WTC11 (cell line): ENCODE results near the gene SLC7A4. TPM values are rescaled to one million over a fixed set of nuclear protein-coding genes. Genes with fewer than 3 reads are reported as not detected.

Source experiments
- ATAC-seq: fragments of 200-7000 bp; cut with Tn5 transposase; 2 replicates; pipeline ENCODE4 v1.10.0; 2021; ENCODE audit warnings: mild to moderate bottlenecking, moderate library complexity
- CTCF ChIA-PET: fragments of 300-600 bp; sonication (Branson Sonifier 250); formaldehyde crosslinking; loops from one replicate; lab custom pipeline; 2021; ENCODE audit warnings: antibody characterized with exemption; lab: Charles Lee
- POLR2A ChIA-PET: fragments of 350-600 bp; sonication (Branson Sonifier 250); formaldehyde crosslinking; loops from one replicate; lab custom pipeline; 2021; ENCODE audit warnings: antibody characterized with exemption; lab: Charles Lee
- DNase-seq: peaks from one replicate; pipeline ENCODE4 v3.0.0; 2021; ENCODE audit warnings: low spot score
- H3K27ac Mint-ChIP-seq: 2 replicates; pipeline ENCODE4 v1.8.0; 2021; ENCODE audit warnings: mixed read lengths
- H3K27me3 Mint-ChIP-seq: 2 replicates; pipeline ENCODE4 v1.8.0; 2021; ENCODE audit warnings: low read depth, mild to moderate bottlenecking, moderate library complexity, mixed read lengths
- H3K36me3 Mint-ChIP-seq: 2 replicates; pipeline ENCODE4 v1.8.0; 2021; ENCODE audit warnings: mixed read lengths
- H3K4me1 Mint-ChIP-seq: 2 replicates; pipeline ENCODE4 v1.8.0; 2022; ENCODE audit warnings: mixed read lengths
- H3K4me3 Mint-ChIP-seq: 2 replicates; pipeline ENCODE4 v1.8.0; 2021; ENCODE audit warnings: mild to moderate bottlenecking, moderate library complexity, mixed read lengths
- H3K9me3 Mint-ChIP-seq: 2 replicates; pipeline ENCODE4 v1.8.0; 2021; ENCODE audit warnings: mixed read lengths
- ATF6 ChIP-seq: sonication (generic); formaldehyde crosslinking; IDR thresholded peaks from 2 replicates; pipeline ENCODE4 v1.8.1; 2023; ENCODE audit warnings: mild to moderate bottlenecking, missing genetic modification reagents
- EMX1 ChIP-seq: fragments of 250-450 bp; sonication (Bioruptor Pico); IDR thresholded peaks from 2 replicates; pipeline ENCODE4 v1.8.0; 2021; ENCODE audit warnings: mild to moderate bottlenecking
- ETV6 ChIP-seq: sonication (generic); formaldehyde crosslinking; IDR thresholded peaks from 2 replicates; pipeline ENCODE4 v1.8.1; 2022; ENCODE audit warnings: mild to moderate bottlenecking, missing genetic modification reagents
- SOX15 ChIP-seq: fragments of 250-450 bp; sonication (Bioruptor Pico); IDR thresholded peaks from 2 replicates; pipeline ENCODE4 v1.9.0; 2021; ENCODE audit warnings: mild to moderate bottlenecking
- STAT6 ChIP-seq: sonication (generic); formaldehyde crosslinking; conservative IDR thresholded peaks from 2 replicates; pipeline ENCODE4 v1.8.1; 2023; ENCODE audit warnings: mild to moderate bottlenecking, low read depth, missing genetic modification reagents, moderate library complexity
- TEAD4 ChIP-seq: sonication (generic); formaldehyde crosslinking; IDR thresholded peaks from 2 replicates; pipeline ENCODE4 v1.8.0; 2022; ENCODE audit warnings: mild to moderate bottlenecking, missing genetic modification reagents
- USF1 ChIP-seq: sonication (generic); formaldehyde crosslinking; IDR thresholded peaks from 2 replicates; pipeline ENCODE4 v1.8.0; 2022; ENCODE audit warnings: mild to moderate bottlenecking, missing genetic modification reagents
- ZBTB43 ChIP-seq: sonication (generic); formaldehyde crosslinking; IDR thresholded peaks from 2 replicates; pipeline ENCODE4 v1.8.1; 2023; ENCODE audit warnings: mild to moderate bottlenecking, missing genetic modification reagents
- ZNF281 ChIP-seq: sonication (generic); formaldehyde crosslinking; IDR thresholded peaks from 2 replicates; pipeline ENCODE4 v1.8.0; 2023; ENCODE audit warnings: mild to moderate bottlenecking, missing genetic modification reagents
- total RNA-seq: library from RNA; stranded (reverse); gene quantifications from 3 replicates; pipeline ENCODE4 v1.2.3, GENCODE V29; 2021

SLC7A4 gene
- total RNA-seq, 1 experiment from 2014 or later = 0.37 TPM

GRCh38 chr22:20980523-20980922 is 51.8 kb downstream of the SLC7A4 start:
- CTCF ChIA-PET = interaction anchor here (2.5 to 4.7 kb wide), 2 partner anchors 23 to 95 kb away, joined by 14 to 35 read pairs; no protein-coding TSS in a partner anchor
- H3K4me3 Mint-ChIP-seq = peak overlapping the region; percentile 96
- POLR2A ChIA-PET = interaction anchor here (1.1 to 1.4 kb wide), 2 partner anchors 13 to 34 kb away, joined by 4 read pairs; partner anchors contain the start of genes AIFM3 and P2RX6

More at GRCh38 chr22:20980523-20980922, 51.8 kb downstream of the SLC7A4 start:
- Mint-ChIP-seq H3K4me1 (peaks cover 30% of the 10 kb centered on the region), H3K27me3 (peaks cover 32% of the 10 kb centered on the region), H3K36me3 (peaks cover 16% of the 10 kb centered on the region; the same call in 1 of the 2 replicates), H3K27ac (no peak overlapping the region), H3K9me3 (peaks cover 12% of the 10 kb centered on the region)
- TF ChIP-seq SOX15 = no peak
- TF ChIP-seq ZNF281 (CRISPR knock-in tag) = no peak
- TF ChIP-seq STAT6 (CRISPR knock-in tag) = no peak
- TF ChIP-seq ETV6 (CRISPR knock-in tag) = no peak
- TF ChIP-seq EMX1 (CRISPR knock-in tag) = no peak
- TF ChIP-seq ATF6 (CRISPR knock-in tag) = no peak
- no peak for TF ChIP-seq TEAD4 (CRISPR knock-in tag)
- TF ChIP-seq ZBTB43 = no peak
- TF ChIP-seq USF1 = no peak
- no peak for ATAC-seq
- no peak for DNase-seq
